DMS 273 (cell line): ENCODE data around the gene PLCH2.

ENCODE experiments used
- DNase-seq: peaks from one replicate; lab custom pipeline; 2025; ENCODE audit not compliant: unreplicated experiment; lab: John Stamatoyannopoulos, UW

The PLCH2 gene

GRCh38 chr1:2554621-2555387 lies 78.7 kb downstream of the PLCH2 start:
- DNase-seq: peak; percentile 65
